Breast epithelium (tissue), 4 donors: ENCODE data around the gene IQCH. TPM values are rescaled to one million over a fixed set of nuclear protein-coding genes. Genes with fewer than 3 reads are reported as not detected.

Source experiments
- DNase-seq, 2 donors: peaks; one replicate each; pipeline ENCODE4 v3.0.0-alpha.2; 2019; ENCODE audit warnings: low spot score in 2 of 2
- H3K27ac ChIP-seq, 2 donors: fragments of 200-600 bp; sonication (generic) in 1 of 2; one replicate each; pipeline ENCODE4 v1.5.1; 2016 to 2019; ENCODE audit warnings: mild to moderate bottlenecking in 1 of 2
- H3K27me3 ChIP-seq, 2 donors: fragments of 200-600 bp; sonication (generic) in 1 of 2; one replicate each; pipeline versions ENCODE4 v1.5.1 to v1.6.0; 2017 to 2019; ENCODE audit warnings: control low read depth in 1 of 2, mild to moderate bottlenecking in 1 of 2
- H3K36me3 ChIP-seq: fragments of 200-600 bp; one replicate; pipeline ENCODE4 v1.5.1; 2019
- H3K4me1 ChIP-seq, 2 donors: fragments of 200-600 bp; sonication (generic); one replicate each; pipeline ENCODE4 v1.5.1; 2016 to 2019; ENCODE audit warnings: control low read depth in 1 of 2
- H3K4me3 ChIP-seq, 3 donors: fragments of 200-600 bp; sonication (generic); 1 replicate in 2 of 3; 2 replicates in 1 of 3; pipeline ENCODE4 v1.5.1; 2016 to 2019; ENCODE audit warnings: mild to moderate bottlenecking in 3 of 3, moderate library complexity in 2 of 3
- H3K9me3 ChIP-seq, 2 donors: fragments of 200-600 bp; sonication (generic) in 1 of 2; one replicate each; pipeline ENCODE4 v1.5.1; 2016 to 2019; ENCODE audit warnings: control low read depth in 1 of 2
- CTCF ChIP-seq, 3 donors: fragments of 450-650 bp; IDR thresholded peaks; one replicate each; pipeline ENCODE4 v1.5.1; 2016 to 2017; ENCODE audit warnings: antibody characterized with exemption in 3 of 3, mild to moderate bottlenecking in 3 of 3, moderate library complexity in 3 of 3
- POLR2A ChIP-seq: fragments of 450-650 bp; IDR thresholded peaks from one replicate; pipeline ENCODE4 v1.6.1; 2016; ENCODE audit warnings: antibody characterized with exemption, mild to moderate bottlenecking, moderate library complexity
- POLR2AphosphoS5 ChIP-seq, 3 donors: sonication (generic); formaldehyde crosslinking; IDR thresholded peaks; one replicate each; pipeline ENCODE4 v1.6.1; 2017; ENCODE audit warnings: antibody characterized with exemption in 3 of 3
- intact Hi-C: fragments of 100-400 bp; cut with DNase I; formaldehyde crosslinking; loops from one replicate; pipeline ENCODE4 v1.15.1; 2023; ENCODE audit warnings: low total_unique reads
- total RNA-seq, 3 donors: library from RNA; depleted of rRNA; stranded (reverse); fragments of >200 nt; gene quantifications; one replicate each; pipeline ENCODE4 v1.1.0, GENCODE V29; 2016

Gene IQCH
- total RNA-seq, 3 donors from 2014 or later: 0.64 to 11.9 (median 6.6) TPM

DNA sequence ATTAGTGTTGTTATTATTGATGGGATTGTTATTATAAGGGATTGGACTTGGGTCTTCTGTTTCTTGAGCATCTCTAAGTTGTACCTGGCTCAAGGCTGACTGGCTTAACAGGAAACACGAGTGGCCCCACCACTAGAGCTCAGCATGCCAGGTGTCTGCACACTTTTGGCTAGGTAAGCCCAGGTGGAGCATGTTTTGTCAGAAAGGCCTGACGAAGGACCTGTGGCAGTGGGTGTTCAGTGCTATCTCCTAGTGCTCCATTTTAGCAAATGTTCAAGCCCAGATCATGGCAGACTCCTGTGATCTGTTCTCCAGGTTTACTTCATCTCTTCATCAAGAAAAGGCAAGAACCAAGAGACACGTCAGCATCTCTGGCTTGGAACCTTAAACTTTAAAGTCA, 291.3 kb downstream of the IQCH start:
- no peak overlapping the region for H3K4me3 ChIP-seq
- TF ChIP-seq POLR2AphosphoS5 (IDR thresholded peaks at IDR 0.05) (no peak), CTCF (IDR thresholded peaks at IDR 0.05) (no peak), POLR2A (no peak)
- no peak for DNase-seq
- H3K27me3 ChIP-seq: no peaks in the 10 kb centered on the region
- H3K9me3 ChIP-seq: no peaks in the 10 kb centered on the region
- H3K4me1 ChIP-seq: no peaks in the 10 kb centered on the region
- H3K36me3 ChIP-seq: no peaks in the 10 kb centered on the region
- H3K27ac ChIP-seq: no peak overlapping the region
- intact Hi-C loops: no loop called here

GRCh38 chr15:67547064-67547463, 292.5 kb downstream of the IQCH start:
- no peaks in the 10 kb centered on the region for H3K27me3 ChIP-seq
- no peak for TF ChIP-seq POLR2AphosphoS5 (IDR thresholded peaks at IDR 0.05)
- TF ChIP-seq CTCF (IDR thresholded peaks at IDR 0.05): no peak
- no peak for TF ChIP-seq POLR2A
- H3K27ac ChIP-seq: no peak overlapping the region
- DNase-seq: no peak
- H3K4me3 ChIP-seq: no peak overlapping the region
- intact Hi-C loops: no loop called here
- no peaks in the 10 kb centered on the region for H3K9me3 ChIP-seq
- H3K36me3 ChIP-seq: no peaks in the 10 kb centered on the region
- no peaks in the 10 kb centered on the region for H3K4me1 ChIP-seq

GRCh38 chr15:67547836-67548235, 293.2 kb downstream of the IQCH start:
- intact Hi-C loops: no loop called here
- no peaks in the 10 kb centered on the region for H3K27me3 ChIP-seq
- no peaks in the 10 kb centered on the region for H3K36me3 ChIP-seq
- H3K9me3 ChIP-seq: no peaks in the 10 kb centered on the region
- TF ChIP-seq POLR2A (no peak), POLR2AphosphoS5 (IDR thresholded peaks at IDR 0.05) (no peak), CTCF (IDR thresholded peaks at IDR 0.05) (no peak)
- no peaks in the 10 kb centered on the region for H3K4me1 ChIP-seq
- H3K27ac ChIP-seq: no peak overlapping the region
- H3K4me3 ChIP-seq: no peak overlapping the region
- DNase-seq: no peak

- TF ChIP-seq CTCF (IDR thresholded peaks at IDR 0.05) (no peak), POLR2A (no peak), POLR2AphosphoS5 (IDR thresholded peaks at IDR 0.05) (no peak)
- no peak for DNase-seq
- intact Hi-C loops: no loop called here
- Histone ChIP-seq H3K27ac (no peak overlapping the region), H3K9me3 (no peaks in the 10 kb centered on the region), H3K27me3 (no peaks in the 10 kb centered on the region), H3K4me1 (no peaks in the 10 kb centered on the region), H3K4me3 (no peak overlapping the region), H3K36me3 (no peaks in the 10 kb centered on the region)
Observed at GRCh38 chr15:67548236-67548852, 293.8 kb downstream of the IQCH start.

DNA sequence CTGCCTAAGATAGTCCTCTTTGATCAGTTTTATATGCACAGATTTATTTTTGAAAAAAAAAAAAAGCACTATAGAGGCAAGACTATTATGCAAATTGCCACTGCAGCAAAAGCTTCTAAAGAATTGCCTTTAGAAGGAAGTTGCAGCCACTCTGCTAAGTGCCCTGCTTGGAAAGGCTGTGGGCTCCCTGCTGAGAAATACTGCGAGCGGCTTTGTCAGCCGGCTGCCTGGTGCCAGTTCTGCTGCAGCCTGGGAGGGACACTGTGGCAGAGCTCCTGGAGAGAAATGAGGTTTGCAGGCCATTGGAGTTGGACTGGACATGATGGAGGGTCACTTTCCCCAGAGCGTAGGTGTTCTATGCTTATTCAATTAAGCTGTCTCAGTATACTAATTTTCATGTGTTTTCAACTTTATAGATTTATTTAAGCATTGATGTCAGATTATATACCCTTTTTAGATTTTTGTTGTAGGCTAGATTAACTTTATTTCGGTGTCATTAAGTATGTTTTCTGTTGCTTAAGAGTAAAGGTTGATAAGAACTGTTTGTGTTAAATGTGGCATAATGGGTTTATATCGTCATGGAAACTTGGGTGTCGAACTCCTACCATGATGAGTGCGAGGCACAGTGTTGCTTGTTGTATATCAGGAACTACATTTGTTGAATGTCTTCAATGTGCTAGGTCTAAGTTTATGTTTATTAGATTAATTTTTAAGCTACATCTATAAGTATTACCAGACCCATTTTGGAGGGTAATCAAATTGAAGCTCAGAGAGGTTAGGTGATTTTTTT, 294.5 kb downstream of the IQCH start:
- no peaks in the 10 kb centered on the region for H3K9me3 ChIP-seq
- DNase-seq: no peak
- no peaks in the 10 kb centered on the region for H3K4me1 ChIP-seq
- TF ChIP-seq POLR2A (no peak), POLR2AphosphoS5 (IDR thresholded peaks at IDR 0.05) (no peak), CTCF (IDR thresholded peaks at IDR 0.05) (no peak)
- no peak overlapping the region for H3K4me3 ChIP-seq
- no peaks in the 10 kb centered on the region for H3K36me3 ChIP-seq
- no peaks in the 10 kb centered on the region for H3K27me3 ChIP-seq
- intact Hi-C loops: no loop called here
- no peak overlapping the region for H3K27ac ChIP-seq
